Mucosa of stomach (tissue), 1 donor: ENCODE data around the gene ZNF804A.

Experiments used
- H3K27me3 ChIP-seq: one replicate; pipeline ENCODE4 v1.7.0; 2013; ENCODE audit warnings: mild to moderate bottlenecking, low read length; ENCODE audit not compliant: control insufficient read depth, insufficient read depth
- H3K36me3 ChIP-seq: one replicate; pipeline ENCODE4 v1.7.0; 2013; ENCODE audit warnings: low read length; ENCODE audit not compliant: control insufficient read depth, insufficient read depth
- H3K4me1 ChIP-seq: one replicate; pipeline ENCODE4 v1.7.0; 2013; ENCODE audit warnings: mild to moderate bottlenecking, low read length; ENCODE audit not compliant: control insufficient read depth, insufficient read depth
- H3K4me3 ChIP-seq: one replicate; pipeline ENCODE4 v1.7.0; 2013; ENCODE audit warnings: low read length
- H3K9ac ChIP-seq: one replicate; pipeline ENCODE4 v1.7.0; 2013; ENCODE audit warnings: mild to moderate bottlenecking, low read length, moderate library complexity
- H3K9me3 ChIP-seq: one replicate; pipeline ENCODE4 v1.7.0; 2013; ENCODE audit warnings: mild to moderate bottlenecking, low read length, moderate library complexity; ENCODE audit not compliant: control insufficient read depth
- donor health status: Pancreatic carcinoma.

The ZNF804A gene

GRCh38 chr2:184577743-184578142 is 20.6 kb upstream of the ZNF804A start:
- Histone ChIP-seq H3K4me3 (no peak overlapping the region), H3K27me3 (no peaks in the 10 kb centered on the region), H3K4me1 (no peaks in the 10 kb centered on the region), H3K9ac (no peak overlapping the region), H3K36me3 (no peaks in the 10 kb centered on the region), H3K9me3 (no peaks in the 10 kb centered on the region)

GRCh38 chr2:184579226-184579625 is 19.1 kb upstream of the ZNF804A start:
- no peaks in the 10 kb centered on the region for H3K27me3 ChIP-seq
- H3K4me1 ChIP-seq = no peaks in the 10 kb centered on the region
- no peak overlapping the region for H3K9ac ChIP-seq
- H3K9me3 ChIP-seq = no peaks in the 10 kb centered on the region
- H3K4me3 ChIP-seq = no peak overlapping the region
- no peaks in the 10 kb centered on the region for H3K36me3 ChIP-seq

GRCh38 chr2:184581391-184581790 is 16.9 kb upstream of the ZNF804A start:
- Histone ChIP-seq H3K27me3 (no peaks in the 10 kb centered on the region), H3K4me1 (no peaks in the 10 kb centered on the region), H3K9me3 (no peaks in the 10 kb centered on the region), H3K36me3 (no peaks in the 10 kb centered on the region), H3K9ac (no peak overlapping the region), H3K4me3 (no peak overlapping the region)

GRCh38 chr2:184589261-184589660 is 9.1 kb upstream of the ZNF804A start:
- Histone ChIP-seq H3K4me1 (no peaks in the 10 kb centered on the region), H3K9ac (no peak overlapping the region), H3K4me3 (no peak overlapping the region), H3K36me3 (no peaks in the 10 kb centered on the region), H3K27me3 (no peaks in the 10 kb centered on the region), H3K9me3 (no peaks in the 10 kb centered on the region)

GRCh38 chr2:184596819-184597411 is 1.4 kb upstream of the ZNF804A start:
- no peak overlapping the region for H3K4me3 ChIP-seq
- no peaks in the 10 kb centered on the region for H3K9me3 ChIP-seq
- peaks cover 30% of the 10 kb centered on the region for H3K27me3 ChIP-seq
- H3K4me1 ChIP-seq = no peaks in the 10 kb centered on the region
- H3K9ac ChIP-seq = peak overlapping the region; percentile 45
- no peaks in the 10 kb centered on the region for H3K36me3 ChIP-seq

- Histone ChIP-seq H3K4me3 (peak overlapping the region; percentile 19), H3K36me3 (no peaks in the 10 kb centered on the region), H3K9me3 (no peaks in the 10 kb centered on the region), H3K27me3 (peaks cover 30% of the 10 kb centered on the region), H3K9ac (peak overlapping the region; percentile 45), H3K4me1 (no peaks in the 10 kb centered on the region)
Observed at GRCh38 chr2:184597571-184597991, 748 bp upstream of the ZNF804A start.

GRCh38 chr2:184598002-184598315 is 370 bp upstream of the ZNF804A start:
- H3K9me3 ChIP-seq = no peaks in the 10 kb centered on the region
- peak overlapping the region; percentile 19 for H3K4me3 ChIP-seq
- H3K4me1 ChIP-seq = no peaks in the 10 kb centered on the region
- peaks cover 30% of the 10 kb centered on the region for H3K27me3 ChIP-seq
- H3K9ac ChIP-seq = peak overlapping the region; percentile 45
- no peaks in the 10 kb centered on the region for H3K36me3 ChIP-seq

GRCh38 chr2:184599054-184599871 is 934 bp downstream of the ZNF804A start:
- Histone ChIP-seq H3K9me3 (no peaks in the 10 kb centered on the region), H3K36me3 (no peaks in the 10 kb centered on the region), H3K27me3 (peaks cover 30% of the 10 kb centered on the region), H3K4me3 (no peak overlapping the region), H3K4me1 (no peaks in the 10 kb centered on the region), H3K9ac (peak overlapping the region; percentile 34)

GRCh38 chr2:184599872-184600222 is 1.5 kb downstream of the ZNF804A start:
- no peak overlapping the region for H3K4me3 ChIP-seq
- H3K36me3 ChIP-seq = no peaks in the 10 kb centered on the region
- H3K9ac ChIP-seq = no peak overlapping the region

GRCh38 chr2:184602734-184603133 is 4.4 kb downstream of the ZNF804A start:
- Histone ChIP-seq H3K4me1 (no peaks in the 10 kb centered on the region), H3K9me3 (no peaks in the 10 kb centered on the region), H3K9ac (no peak overlapping the region), H3K4me3 (no peak overlapping the region), H3K27me3 (peaks cover 20% of the 10 kb centered on the region), H3K36me3 (no peaks in the 10 kb centered on the region)

More at GRCh38 chr2:184599872-184600222, 1.5 kb downstream of the ZNF804A start:
- peaks cover 30% of the 10 kb centered on the region for H3K27me3 ChIP-seq
- H3K9me3 ChIP-seq = no peaks in the 10 kb centered on the region
- H3K4me1 ChIP-seq = no peaks in the 10 kb centered on the region

GRCh38 chr2:184610891-184611290 is 12.6 kb downstream of the ZNF804A start:
- H3K4me3 ChIP-seq = no peak overlapping the region

GRCh38 chr2:184611361-184612085 is 13.2 kb downstream of the ZNF804A start:
- Histone ChIP-seq H3K36me3 (no peaks in the 10 kb centered on the region), H3K4me3 (no peak overlapping the region), H3K9ac (no peak overlapping the region), H3K4me1 (no peaks in the 10 kb centered on the region), H3K9me3 (no peaks in the 10 kb centered on the region), H3K27me3 (no peaks in the 10 kb centered on the region)

More at GRCh38 chr2:184610891-184611290, 12.6 kb downstream of the ZNF804A start:
- no peaks in the 10 kb centered on the region for H3K9me3 ChIP-seq
- H3K9ac ChIP-seq = no peak overlapping the region
- no peaks in the 10 kb centered on the region for H3K27me3 ChIP-seq
- H3K4me1 ChIP-seq = no peaks in the 10 kb centered on the region
- no peaks in the 10 kb centered on the region for H3K36me3 ChIP-seq
